ENCODE results near the gene MARVELD3. TPM values are rescaled to one million over a fixed set of nuclear protein-coding genes. Genes with fewer than 3 reads are reported as not detected.

The MARVELD3 gene
- total and polyA plus RNA-seq, 9 of the 15 experiments (the other 6 are each of a cell fraction or from before 2014, with no cell fraction given): 0.03 to 0.07 (median 0.07) TPM; not detected in 6

DNA sequence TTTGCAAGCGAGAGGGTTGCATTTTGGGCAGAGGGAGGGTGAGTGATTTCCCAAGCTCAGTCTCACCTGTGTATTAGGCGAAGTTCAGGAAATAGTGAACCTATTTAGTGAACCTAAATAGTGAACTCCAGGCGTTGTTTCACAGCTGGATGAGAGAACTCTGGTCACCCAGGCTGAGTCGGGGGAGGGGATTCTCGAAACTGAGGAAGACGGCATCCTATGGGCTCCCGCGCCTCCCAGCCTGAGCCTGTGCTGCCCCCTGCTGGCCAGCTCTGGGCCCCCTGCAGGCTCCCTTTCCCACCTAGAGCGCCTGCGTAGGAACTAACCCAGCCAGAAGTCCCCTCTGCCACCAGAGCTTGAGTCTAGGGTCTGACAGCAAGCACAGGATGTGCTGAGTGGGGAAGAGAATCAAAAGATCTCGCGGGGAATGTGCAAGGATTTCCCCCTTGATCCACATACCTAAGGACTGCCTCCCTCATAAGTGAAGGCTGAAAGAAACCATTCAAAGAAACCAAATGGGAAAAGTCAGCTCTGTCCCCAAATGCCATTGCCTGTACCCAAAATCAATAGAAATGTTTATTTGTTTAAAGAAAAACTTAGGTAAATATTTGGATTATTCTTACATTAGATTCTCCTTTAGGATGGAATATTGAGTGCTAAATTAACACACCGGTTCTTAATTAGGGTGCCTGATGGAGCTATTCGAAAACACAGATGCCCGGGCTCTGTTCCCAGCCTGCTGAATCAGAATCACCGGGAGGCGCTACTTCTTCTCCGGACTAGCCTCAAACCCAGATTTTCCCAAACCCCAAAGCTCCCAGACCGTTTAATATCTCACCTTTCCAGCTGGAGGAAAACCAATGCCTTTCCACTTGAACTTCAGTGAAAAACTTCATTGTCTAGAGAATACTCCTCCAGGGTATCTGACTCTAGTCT is 14.8 kb upstream of the MARVELD3 start (continued):
- TF ChIP-seq, protein P1, sequence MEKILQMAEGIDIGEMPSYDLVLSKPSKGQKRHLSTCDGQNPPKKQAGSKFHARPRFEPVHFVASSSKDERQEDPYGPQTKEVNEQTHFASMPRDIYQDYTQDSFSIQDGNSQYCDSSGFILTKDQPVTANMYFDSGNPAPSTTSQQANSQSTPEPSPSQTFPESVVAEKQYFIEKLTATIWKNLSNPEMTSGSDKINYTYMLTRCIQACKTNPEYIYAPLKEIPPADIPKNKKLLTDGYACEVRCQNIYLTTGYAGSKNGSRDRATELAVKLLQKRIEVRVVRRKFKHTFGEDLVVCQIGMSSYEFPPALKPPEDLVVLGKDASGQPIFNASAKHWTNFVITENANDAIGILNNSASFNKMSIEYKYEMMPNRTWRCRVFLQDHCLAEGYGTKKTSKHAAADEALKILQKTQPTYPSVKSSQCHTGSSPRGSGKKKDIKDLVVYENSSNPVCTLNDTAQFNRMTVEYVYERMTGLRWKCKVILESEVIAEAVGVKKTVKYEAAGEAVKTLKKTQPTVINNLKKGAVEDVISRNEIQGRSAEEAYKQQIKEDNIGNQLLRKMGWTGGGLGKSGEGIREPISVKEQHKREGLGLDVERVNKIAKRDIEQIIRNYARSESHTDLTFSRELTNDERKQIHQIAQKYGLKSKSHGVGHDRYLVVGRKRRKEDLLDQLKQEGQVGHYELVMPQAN (IDR thresholded peaks at IDR 0.05; ENCODE audit: borderline replicate concordance): no peak
- TF ChIP-seq, protein P2, sequence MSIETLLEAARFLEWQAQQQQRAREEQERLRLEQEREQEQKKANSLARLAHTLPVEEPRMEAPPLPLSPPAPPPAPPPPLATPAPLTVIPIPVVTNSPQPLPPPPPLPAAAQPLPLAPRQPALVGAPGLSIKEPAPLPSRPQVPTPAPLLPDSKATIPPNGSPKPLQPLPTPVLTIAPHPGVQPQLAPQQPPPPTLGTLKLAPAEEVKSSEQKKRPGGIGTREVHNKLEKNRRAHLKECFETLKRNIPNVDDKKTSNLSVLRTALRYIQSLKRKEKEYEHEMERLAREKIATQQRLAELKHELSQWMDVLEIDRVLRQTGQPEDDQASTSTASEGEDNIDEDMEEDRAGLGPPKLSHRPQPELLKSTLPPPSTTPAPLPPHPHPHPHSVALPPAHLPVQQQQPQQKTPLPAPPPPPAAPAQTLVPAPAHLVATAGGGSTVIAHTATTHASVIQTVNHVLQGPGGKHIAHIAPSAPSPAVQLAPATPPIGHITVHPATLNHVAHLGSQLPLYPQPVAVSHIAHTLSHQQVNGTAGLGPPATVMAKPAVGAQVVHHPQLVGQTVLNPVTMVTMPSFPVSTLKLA (conservative IDR thresholded peaks at IDR 0.05): no peak
- TF ChIP-seq ZBTB7A (IDR thresholded peaks at IDR 0.05; ENCODE audit: borderline replicate concordance, control insufficient read depth, low read depth, low read length) (peak; percentile 39; the same call in 1 of the 2 replicates), CREM (IDR thresholded peaks at IDR 0.05; ENCODE audit: low read depth) (peak; percentile 32; the same call in 1 of the 2 replicates), CBFA2T3 (IDR thresholded peaks at IDR 0.05) (peak; percentile 35; the same call in 1 of the 2 replicates), CC2D1A (IDR thresholded peaks at IDR 0.05) (peak; percentile 45; the same call in 1 of the 2 replicates), ZBED1 (IDR thresholded peaks at IDR 0.05) (no peak), HNRNPUL1 (IDR thresholded peaks at IDR 0.05; ENCODE audit: low read length) (no peak), SP1 (CRISPR knock-in tag; IDR thresholded peaks at IDR 0.05) (no peak), DMBX1 (CRISPR knock-in tag; IDR thresholded peaks at IDR 0.05; ENCODE audit: borderline replicate concordance) (no peak), YY1 (IDR thresholded peaks at IDR 0.05; ENCODE audit: borderline replicate concordance in 1 of 3, control insufficient read depth in 1 of 3, extremely low read depth in 1 of 3, insufficient read depth in 3 of 3, insufficient read length in 1 of 3, insufficient replicate concordance in 2 of 3, low read depth in 1 of 3, low read length in 2 of 3) (peak in 1 of 3 experiments; percentile 23), CHD1 (IDR thresholded peaks at IDR 0.05; ENCODE audit: low read length) (no peak), RB1 (IDR thresholded peaks at IDR 0.05; ENCODE audit: low read depth) (peak; percentile 34; the same call in 1 of the 2 replicates), MBD2 (IDR thresholded peaks at IDR 0.05; ENCODE audit: borderline replicate concordance, low read depth) (no peak)
- TF ChIP-seq, protein P3, sequence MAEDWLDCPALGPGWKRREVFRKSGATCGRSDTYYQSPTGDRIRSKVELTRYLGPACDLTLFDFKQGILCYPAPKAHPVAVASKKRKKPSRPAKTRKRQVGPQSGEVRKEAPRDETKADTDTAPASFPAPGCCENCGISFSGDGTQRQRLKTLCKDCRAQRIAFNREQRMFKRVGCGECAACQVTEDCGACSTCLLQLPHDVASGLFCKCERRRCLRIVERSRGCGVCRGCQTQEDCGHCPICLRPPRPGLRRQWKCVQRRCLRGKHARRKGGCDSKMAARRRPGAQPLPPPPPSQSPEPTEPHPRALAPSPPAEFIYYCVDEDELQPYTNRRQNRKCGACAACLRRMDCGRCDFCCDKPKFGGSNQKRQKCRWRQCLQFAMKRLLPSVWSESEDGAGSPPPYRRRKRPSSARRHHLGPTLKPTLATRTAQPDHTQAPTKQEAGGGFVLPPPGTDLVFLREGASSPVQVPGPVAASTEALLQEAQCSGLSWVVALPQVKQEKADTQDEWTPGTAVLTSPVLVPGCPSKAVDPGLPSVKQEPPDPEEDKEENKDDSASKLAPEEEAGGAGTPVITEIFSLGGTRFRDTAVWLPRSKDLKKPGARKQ (CRISPR knock-in tag; IDR thresholded peaks at IDR 0.05): no peak
